Subcutaneous adipose tissue (tissue), 4 donors: Measurements from ENCODE around the gene RSU1. TPM values are rescaled to one million over a fixed set of nuclear protein-coding genes. Genes with fewer than 3 reads are reported as not detected.

Source experiments
- CTCF ChIP-seq: fragments of 450-650 bp; IDR thresholded peaks from one replicate; pipeline ENCODE4 v1.5.1; 2016; ENCODE audit warnings: low read depth, mild to moderate bottlenecking, control low read depth, antibody characterized with exemption, moderate library complexity
- total RNA-seq, 4 donors: library from RNA; depleted of rRNA; stranded (reverse); fragments of >200 nt; gene quantifications; one replicate each; pipeline ENCODE4 v1.1.0, GENCODE V29; 2016

The RSU1 gene
- total RNA-seq, result 100 to 1,000 TPM in 2 of 4 donors, 10 to 100 TPM in 2; 57.0 to 147 (median 99.7) TPM

GRCh38 chr10:16817125-16818019, at the start of gene RSU1:
Gene RSU1 (minus strand): TSS chr10:16817424. CDS start chr10:16817081, 343 bp downstream.
- TF ChIP-seq CTCF, result no peak

- no peak for TF ChIP-seq CTCF
Measured at GRCh38 chr10:16866541-16867275, 49.5 kb upstream of the RSU1 start.

GRCh38 chr10:16865766-16866165, 48.5 kb upstream of the RSU1 start:
- TF ChIP-seq CTCF, result no peak

- TF ChIP-seq CTCF, result no peak
Measured at GRCh38 chr10:16863766-16864165, 46.5 kb upstream of the RSU1 start.

GRCh38 chr10:16857419-16857818, 40.2 kb upstream of the RSU1 start:
- no peak for TF ChIP-seq CTCF

- no peak for TF ChIP-seq CTCF
Measured at GRCh38 chr10:16856567-16856966, 39.3 kb upstream of the RSU1 start.

GRCh38 chr10:16856092-16856491, 38.9 kb upstream of the RSU1 start:
- no peak for TF ChIP-seq CTCF
